Endothelial cell of umbilical vein (primary cell): ENCODE data around the gene ZNF112.

Experiments
- CTCF ChIP-seq, 2 donors: IDR thresholded peaks; 1 replicate in 1 of 2; 2 replicates in 1 of 2; pipeline ENCODE4 v1.5.1; 2011; ENCODE audit warnings: low read length in 2 of 2, mild to moderate bottlenecking in 2 of 2, moderate library complexity in 2 of 2, control low read depth in 1 of 2, inconsistent platforms in 1 of 2, low read depth in 1 of 2; ENCODE audit not compliant: insufficient read depth in 1 of 2; ENCODE audit errors: extremely low read depth in 1 of 2
- EZH2 ChIP-seq: IDR thresholded peaks from 2 replicates; pipeline ENCODE4 v1.6.1; 2012; ENCODE audit warnings: borderline replicate concordance, low read depth, mild to moderate bottlenecking, moderate library complexity, low read length, inconsistent platforms; ENCODE audit not compliant: severe bottlenecking
- GATA2 ChIP-seq: IDR thresholded peaks from 2 replicates; pipeline ENCODE4 v1.7.0; 2011; ENCODE audit warnings: low read depth, mild to moderate bottlenecking, moderate library complexity, mixed read lengths, low read length; ENCODE audit not compliant: insufficient read length, insufficient read depth
- MAX ChIP-seq: IDR thresholded peaks from 2 replicates; pipeline ENCODE4 v1.6.1; 2011; ENCODE audit not compliant: insufficient read depth, insufficient read length

- TF ChIP-seq MAX (no peak), EZH2 (no peak), CTCF (IDR thresholded peaks at IDR 0.05; ENCODE audit: extremely low read depth in 1 of 2, insufficient read depth in 1 of 2, low read depth in 1 of 2, low read length in 2 of 2) (no peak), GATA2 (no peak)
These were observed 53.2 kb downstream of the ZNF112 start for GRCh38 chr19:44303320-44303719.
